B cell (primary cell): Measurements from ENCODE around the gene PEX16.

Experiments used
- EZH2 ChIP-seq: IDR thresholded peaks from 2 replicates; pipeline ENCODE4 v1.6.1; 2012; ENCODE audit warnings: borderline replicate concordance, low read depth, mild to moderate bottlenecking, moderate library complexity, low read length; ENCODE audit not compliant: insufficient read depth, poor library complexity, severe bottlenecking
- TF ChIP-seq, protein P1 (sequence below): fragments of 200-600 bp; IDR thresholded peaks from one replicate; pipeline ENCODE4 v1.8.0; 2022; ENCODE audit warnings: antibody characterized with exemption, mild to moderate bottlenecking

DNA sequence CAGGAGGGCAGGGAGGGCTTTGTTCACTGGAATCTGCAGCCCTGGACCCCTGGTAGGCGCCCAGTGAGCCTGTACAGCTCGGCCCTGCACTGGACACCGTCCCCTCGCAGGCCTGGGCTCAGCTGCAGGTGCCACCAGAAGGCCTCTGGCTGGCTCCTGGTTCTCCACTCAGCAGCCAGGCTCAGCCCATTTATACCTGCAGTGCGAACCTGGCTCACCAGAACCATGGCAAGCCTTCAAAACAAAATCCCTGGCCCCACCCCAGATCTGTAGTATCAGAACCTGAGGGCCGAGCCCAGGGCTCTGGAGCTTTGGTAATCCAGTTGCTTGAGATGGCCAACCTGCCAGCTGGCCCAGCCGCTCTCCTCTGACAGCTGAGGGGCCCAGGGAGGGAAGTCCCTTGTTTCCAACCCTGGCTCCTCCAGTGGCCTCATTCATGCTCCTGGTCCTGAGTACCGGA, 9.7 kb downstream of the PEX16 start:
- TF ChIP-seq, protein P1, sequence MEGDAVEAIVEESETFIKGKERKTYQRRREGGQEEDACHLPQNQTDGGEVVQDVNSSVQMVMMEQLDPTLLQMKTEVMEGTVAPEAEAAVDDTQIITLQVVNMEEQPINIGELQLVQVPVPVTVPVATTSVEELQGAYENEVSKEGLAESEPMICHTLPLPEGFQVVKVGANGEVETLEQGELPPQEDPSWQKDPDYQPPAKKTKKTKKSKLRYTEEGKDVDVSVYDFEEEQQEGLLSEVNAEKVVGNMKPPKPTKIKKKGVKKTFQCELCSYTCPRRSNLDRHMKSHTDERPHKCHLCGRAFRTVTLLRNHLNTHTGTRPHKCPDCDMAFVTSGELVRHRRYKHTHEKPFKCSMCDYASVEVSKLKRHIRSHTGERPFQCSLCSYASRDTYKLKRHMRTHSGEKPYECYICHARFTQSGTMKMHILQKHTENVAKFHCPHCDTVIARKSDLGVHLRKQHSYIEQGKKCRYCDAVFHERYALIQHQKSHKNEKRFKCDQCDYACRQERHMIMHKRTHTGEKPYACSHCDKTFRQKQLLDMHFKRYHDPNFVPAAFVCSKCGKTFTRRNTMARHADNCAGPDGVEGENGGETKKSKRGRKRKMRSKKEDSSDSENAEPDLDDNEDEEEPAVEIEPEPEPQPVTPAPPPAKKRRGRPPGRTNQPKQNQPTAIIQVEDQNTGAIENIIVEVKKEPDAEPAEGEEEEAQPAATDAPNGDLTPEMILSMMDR = no peak
- no peak for TF ChIP-seq EZH2
